ENCODE data around the gene SPRYD3. TPM values are rescaled to one million over a fixed set of nuclear protein-coding genes. Genes with fewer than 3 reads are reported as not detected.

Gene SPRYD3
- total and polyA plus RNA-seq, 9 donors, result 28.5 to 88.1 (median 66.6) TPM

DNA sequence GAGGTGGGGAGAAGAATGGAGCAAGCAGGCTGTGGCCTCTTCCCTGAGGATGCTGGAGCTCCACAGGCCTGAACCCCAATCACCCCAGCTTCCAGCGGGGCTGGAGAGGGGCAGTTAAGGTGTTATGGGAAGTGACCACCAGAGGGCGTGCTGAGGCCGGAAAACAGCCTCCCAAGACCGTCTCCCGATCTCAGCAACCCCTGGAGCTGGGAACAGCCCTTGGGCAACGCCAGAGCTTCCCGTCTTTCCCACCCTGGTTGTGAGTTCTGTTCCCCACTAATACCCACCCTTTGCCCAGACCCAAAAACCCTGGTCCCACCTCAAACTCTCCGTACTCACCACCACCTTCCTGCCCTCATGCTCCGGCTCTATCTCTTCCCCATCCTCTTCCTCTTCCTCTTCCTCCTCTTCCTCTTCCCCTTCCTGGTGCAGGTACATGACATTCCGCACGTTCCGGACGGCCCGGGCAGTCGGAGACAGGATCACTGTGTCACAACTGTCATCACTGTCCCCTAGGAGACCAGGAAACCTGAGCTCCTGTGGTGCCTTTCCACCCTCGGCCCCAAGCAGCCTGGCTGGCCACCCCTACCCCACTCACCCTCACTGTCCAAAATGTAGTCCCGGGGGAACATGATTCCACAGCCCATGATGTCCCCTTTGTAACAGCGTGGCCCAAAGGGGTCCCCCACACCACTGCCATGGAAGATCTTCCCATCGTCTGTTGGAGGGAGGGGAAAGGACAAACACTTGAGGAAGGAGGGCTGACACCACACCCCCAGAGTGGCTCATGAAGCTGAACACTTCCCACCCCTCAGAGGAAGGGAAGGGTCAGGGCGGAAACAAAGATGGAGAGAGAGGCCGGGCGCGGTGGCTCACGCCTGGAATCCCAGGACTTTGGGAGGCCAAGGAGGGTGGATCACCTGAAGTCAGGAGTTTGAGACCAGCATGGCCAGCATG is 12.9 kb downstream of the SPRYD3 start:
- Histone ChIP-seq H3K27ac (peak overlapping the region; percentile 40 to 64), H3K9me3 (no peaks in the 10 kb centered on the region), H3K36me3 (no peaks in the 10 kb centered on the region), H3K4me3 (no peak overlapping the region), H3K4me1 (ENCODE audit: insufficient read depth) (peaks cover 38% of the 10 kb centered on the region), H3K27me3 (no peaks in the 10 kb centered on the region)
- intact Hi-C loops (cut with DNase I), result loop anchor here in 3 of 4 donors (2.0 to 5.0 kb wide), 2 partner anchors 33 to 131 kb away; no protein-coding TSS in a partner anchor
- WGBS, 3 donors, result 40 to 44% (median 43%) methylated on average over 24 of the region's 24 CpGs
- no peak for TF ChIP-seq POLR2A (IDR thresholded peaks at IDR 0.05)
- no peak for TF ChIP-seq EP300 (IDR thresholded peaks at IDR 0.05)
- TF ChIP-seq CTCF (IDR thresholded peaks at IDR 0.05), result peak; percentile 85 to 97 (median 95)
- peak; percentile 84 to 92 (median 89) for DNase-seq

GRCh38 chr12:53065470-53065869 is 13.7 kb downstream of the SPRYD3 start:
- Histone ChIP-seq H3K36me3 (no peaks in the 10 kb centered on the region), H3K9me3 (no peaks in the 10 kb centered on the region), H3K4me1 (ENCODE audit: insufficient read depth) (peaks cover 31% of the 10 kb centered on the region), H3K27ac (peak overlapping the region; percentile 40 to 64), H3K4me3 (no peak overlapping the region), H3K27me3 (no peaks in the 10 kb centered on the region)
- peak; percentile 21 to 49 (median 47) for DNase-seq
- 55 to 68% (median 65%) methylated on average over 7 of the region's 7 CpGs for WGBS, 3 donors
- intact Hi-C loops (cut with DNase I), result loop anchor here in 2 of 4 donors (5.0 kb wide), 1 partner anchor 132 kb away; no protein-coding TSS in a partner anchor
- TF ChIP-seq POLR2A (IDR thresholded peaks at IDR 0.05) (no peak), EP300 (IDR thresholded peaks at IDR 0.05) (no peak), CTCF (IDR thresholded peaks at IDR 0.05) (no peak)

GRCh38 chr12:53064613-53065436 is 14.4 kb downstream of the SPRYD3 start:
- WGBS, 3 donors, result 56 to 66% (median 64%) methylated on average over 11 of the region's 11 CpGs
- intact Hi-C loops (cut with DNase I), result loop anchor here in 2 of 4 donors (5.0 kb wide), 1 partner anchor 132 kb away; no protein-coding TSS in a partner anchor

More at GRCh38 chr12:53064613-53065436, 14.4 kb downstream of the SPRYD3 start:
- H3K4me1 ChIP-seq (ENCODE audit: insufficient read depth), result peaks cover 28% of the 10 kb centered on the region
- no peak overlapping the region for H3K4me3 ChIP-seq
- no peaks in the 10 kb centered on the region for H3K36me3 ChIP-seq
- H3K27ac ChIP-seq, result peak overlapping the region; percentile 42 to 64
- no peaks in the 10 kb centered on the region for H3K9me3 ChIP-seq
- TF ChIP-seq EP300 (IDR thresholded peaks at IDR 0.05) (no peak), CTCF (IDR thresholded peaks at IDR 0.05) (no peak), POLR2A (IDR thresholded peaks at IDR 0.05) (no peak)
- DNase-seq, result peak in 3 of 5 donors; percentile 42 to 56 (median 44)
- no peaks in the 10 kb centered on the region for H3K27me3 ChIP-seq

All from ovary (tissue), 9 donors.